Skin of body (tissue), 2 donors: ENCODE results near the gene DNAJB6. TPM values are rescaled to one million over a fixed set of nuclear protein-coding genes. Genes with fewer than 3 reads are reported as not detected.

Experiments
- DNase-seq: peaks from one replicate; lab custom pipeline; 2025; lab: John Stamatoyannopoulos, UW
- total RNA-seq: library from RNA; depleted of rRNA; stranded (reverse); fragments of >200 nt; gene quantifications from one replicate; pipeline ENCODE4 v1.2.3, GENCODE V29; 2014

DNAJB6 gene
- total RNA-seq, 1 donor from 2014 or later = 97.8 TPM

DNA sequence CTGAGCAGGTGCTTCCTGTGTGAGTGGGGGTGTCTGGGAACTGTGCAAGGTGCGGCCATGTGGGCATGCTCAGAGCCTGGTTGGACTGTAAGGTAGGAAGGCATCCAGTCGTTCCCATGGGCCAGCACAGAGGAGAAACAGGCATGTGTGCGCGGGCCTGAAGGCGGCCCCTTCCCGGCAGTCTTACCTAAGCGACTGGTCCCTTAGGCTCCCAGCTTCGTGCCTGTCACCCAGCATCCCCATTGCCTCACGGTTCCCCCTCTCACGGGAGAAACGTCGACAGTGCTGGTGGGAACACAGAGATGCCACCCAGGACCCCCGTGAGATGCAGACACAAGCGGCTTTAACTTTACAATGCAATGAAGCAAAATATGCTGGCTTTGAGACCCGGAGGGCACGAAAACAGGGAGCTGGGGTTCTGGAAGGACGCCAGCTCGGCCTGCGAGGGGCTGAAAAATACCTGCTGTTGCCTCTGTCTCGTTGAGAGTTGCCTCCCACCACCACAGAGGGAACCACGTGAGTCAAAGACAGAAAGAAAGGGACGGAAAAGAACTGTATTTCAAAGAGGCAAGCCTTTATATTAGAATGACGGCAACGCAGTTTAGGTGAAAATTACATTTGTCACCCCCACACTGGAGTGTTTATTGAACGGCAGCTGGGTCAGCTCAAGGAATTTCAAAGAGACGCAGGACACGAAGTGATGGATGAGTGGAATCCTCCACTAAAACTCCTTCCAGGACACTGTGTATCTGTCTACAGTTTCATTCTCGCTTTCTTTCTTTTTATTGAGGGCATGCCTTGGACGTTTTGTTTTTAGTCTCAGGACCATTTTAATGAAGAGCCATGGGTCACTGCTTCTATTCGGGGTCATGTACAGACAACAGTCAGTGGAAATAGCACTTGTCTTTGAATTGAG lies 128.4 kb downstream of the DNAJB6 start:
- DNase-seq = no peak

DNA sequence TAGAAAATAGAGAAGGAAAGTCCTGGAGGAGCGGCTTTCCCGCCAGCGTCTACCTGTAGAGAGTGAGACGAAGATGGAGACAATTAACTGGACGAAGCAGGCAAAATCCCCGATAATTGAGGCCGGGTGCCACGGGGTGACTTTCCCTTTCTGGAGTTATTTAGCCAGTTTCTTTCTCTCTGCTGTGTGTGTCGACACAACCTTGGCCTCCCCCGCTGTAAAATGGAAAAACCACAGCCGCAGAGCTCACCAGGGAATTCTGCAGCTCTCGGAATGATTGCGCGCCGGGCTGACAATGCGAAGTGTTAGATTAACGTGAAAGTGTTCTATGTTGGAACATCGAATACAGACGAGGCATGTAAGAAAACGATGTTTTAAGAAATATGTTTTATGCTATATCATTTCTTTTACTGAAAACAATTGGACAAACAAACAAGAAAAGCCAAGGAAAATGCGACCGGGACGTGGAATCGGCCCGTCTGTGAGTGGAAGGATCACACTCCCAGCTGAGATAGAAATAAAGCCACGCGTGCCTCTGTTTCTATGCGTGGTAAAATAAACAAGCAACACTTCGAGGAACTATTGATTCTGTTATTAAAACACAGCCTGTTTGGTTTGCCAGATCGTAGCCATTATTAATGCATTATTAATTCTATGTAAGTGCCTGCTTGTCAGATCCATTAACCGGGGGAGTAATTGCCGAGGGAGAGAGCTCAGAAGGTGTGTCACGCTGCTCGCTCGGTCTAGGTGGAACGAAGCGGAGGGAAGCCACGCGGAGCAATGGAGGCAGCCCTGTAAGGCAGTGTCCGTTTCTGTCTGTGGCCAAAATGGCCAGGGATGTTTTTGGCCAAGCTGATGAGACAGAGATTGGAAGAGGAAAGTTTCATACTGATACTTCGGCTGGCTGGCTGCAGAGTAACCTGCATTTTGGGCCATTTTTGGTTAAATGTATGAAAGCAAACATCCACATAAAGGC lies 129.4 kb downstream of the DNAJB6 start:
- no peak for DNase-seq

DNA sequence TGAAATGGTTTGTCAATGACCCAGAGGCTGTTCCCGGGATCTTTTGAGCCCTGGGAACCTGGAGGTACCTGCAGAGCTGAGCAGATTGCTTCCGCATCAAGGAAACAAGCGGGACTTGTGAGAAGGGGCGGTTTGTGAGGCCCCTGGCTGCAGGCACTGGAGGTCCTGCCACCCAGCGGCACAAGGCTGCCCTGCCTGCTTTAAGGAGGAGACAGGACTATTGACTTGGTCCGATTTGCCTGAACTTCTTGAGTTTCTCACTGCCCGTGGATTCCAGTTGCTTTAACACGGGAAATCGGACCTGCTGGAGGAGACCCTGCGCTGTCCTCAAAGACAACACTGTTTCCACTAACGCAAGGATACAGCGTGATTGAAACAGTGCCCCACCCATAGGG lies 130.1 kb downstream of the DNAJB6 start:
- DNase-seq = no peak

Other genes starting within 250 kb of the DNAJB6 start
- gene UBE3C, start 198.1 kb upstream of the DNAJB6 start, total RNA-seq = 77.1 TPM